LNCAP (cell line): ENCODE measurements around the gene NCF2.

ENCODE experiments used
- CTCF ChIP-seq: fragments of 450-650 bp; IDR thresholded peaks from 2 replicates; pipeline ENCODE4 v1.5.1; 2017; ENCODE audit warnings: mild to moderate bottlenecking

NCF2 gene

DNA sequence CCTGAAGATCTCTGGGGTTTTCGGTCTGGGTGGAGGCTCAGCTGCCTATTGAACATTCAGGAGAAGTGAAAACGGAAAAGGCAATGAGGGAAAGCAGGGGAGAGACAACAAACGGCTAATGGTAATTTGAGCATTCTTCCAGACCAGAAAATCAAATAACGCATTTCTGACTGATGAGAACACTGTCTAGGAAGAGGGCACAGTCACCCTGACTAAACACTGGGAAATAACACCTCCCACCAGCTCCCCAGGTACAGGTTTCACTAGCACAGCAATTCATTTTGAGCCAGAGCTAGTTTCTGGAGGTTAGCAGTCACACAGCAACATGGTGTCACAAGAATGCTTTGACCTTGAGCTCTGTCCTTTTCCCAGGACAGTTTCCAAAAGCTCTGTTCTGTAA, 21.1 kb downstream of the NCF2 start:
- no peak for TF ChIP-seq CTCF

DNA sequence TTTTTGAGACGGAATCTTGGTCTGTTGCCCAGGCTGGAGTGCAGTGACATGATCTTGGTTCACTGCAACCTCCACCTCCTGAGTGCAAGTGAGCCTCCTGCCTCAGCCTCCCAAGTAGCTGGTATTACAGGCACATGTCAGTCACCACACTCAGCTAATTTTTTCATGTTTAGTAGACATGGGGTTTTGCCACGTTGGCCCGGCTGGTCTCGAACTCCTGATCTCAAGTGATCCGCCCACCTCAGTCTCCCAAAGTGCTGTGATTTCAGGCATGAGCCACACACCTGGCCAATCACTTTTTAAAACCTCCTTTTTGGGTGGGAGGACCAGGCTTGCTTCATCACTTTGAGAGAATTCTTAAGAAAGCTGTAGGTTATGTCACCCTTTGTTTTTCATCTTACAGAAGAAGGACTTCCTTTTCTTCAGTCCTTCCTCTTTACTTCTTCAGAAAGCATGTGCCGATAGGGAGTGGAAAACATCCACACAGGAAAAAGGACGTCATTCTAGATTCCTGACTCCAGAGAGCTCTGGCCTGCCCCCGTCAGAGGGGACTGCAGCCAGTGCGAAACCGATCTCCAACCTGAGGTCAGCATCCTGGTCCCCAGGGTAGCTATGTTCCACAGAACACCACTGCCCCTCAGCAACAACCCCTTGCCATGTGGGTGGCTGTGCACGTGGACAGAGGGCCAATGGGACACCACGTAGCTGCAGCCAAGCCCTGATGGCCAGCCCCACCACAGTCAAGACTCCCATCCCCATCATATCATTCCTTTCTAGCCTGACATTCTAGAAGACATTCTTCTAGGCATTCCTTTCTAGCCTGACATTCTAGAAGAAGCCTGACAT, 21.9 kb downstream of the NCF2 start:
- no peak for TF ChIP-seq CTCF

DNA sequence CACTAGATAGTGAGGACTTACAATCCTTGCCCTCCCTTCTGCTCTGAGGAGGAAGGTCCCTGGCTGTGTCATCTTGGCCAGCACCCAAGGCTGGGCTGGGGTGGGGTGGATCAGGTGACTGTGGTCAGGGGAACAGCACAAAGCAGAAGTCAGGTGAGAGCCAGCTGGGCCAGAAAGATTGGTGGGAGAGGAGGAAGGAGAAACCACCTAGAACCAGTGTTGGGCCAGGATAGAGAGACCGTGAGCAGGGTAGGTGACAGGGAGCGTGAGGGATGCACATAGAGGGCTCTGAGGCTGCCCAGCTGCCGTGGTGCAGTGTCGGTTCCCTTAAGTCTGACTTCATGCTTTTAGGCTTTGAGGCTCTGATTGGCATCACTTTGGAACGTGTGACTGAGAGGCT, 22.7 kb downstream of the NCF2 start:
- TF ChIP-seq CTCF: no peak

DNA sequence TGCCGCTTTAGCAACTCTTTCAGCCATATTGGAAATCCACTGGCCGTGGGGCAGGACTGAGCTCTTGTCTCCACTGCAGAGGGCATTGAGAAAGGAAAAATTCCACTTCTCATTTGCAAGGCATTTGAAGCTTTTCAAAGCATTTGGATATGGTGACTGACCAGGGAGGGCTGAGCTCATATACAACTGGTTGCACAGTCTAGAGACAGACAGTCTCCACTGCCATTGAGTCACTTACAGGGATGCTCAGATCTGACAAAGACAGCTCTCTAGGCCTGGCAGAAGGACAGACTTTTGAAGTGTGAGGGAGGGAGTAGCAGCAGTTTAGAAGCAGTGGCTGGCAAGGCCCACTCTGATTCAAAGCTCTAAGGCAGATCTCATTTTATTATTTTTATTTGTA, 24.2 kb downstream of the NCF2 start:
- TF ChIP-seq CTCF: no peak

GRCh38 chr1:183565261-183565660, 25.0 kb downstream of the NCF2 start:
- no peak for TF ChIP-seq CTCF

- no peak for TF ChIP-seq CTCF
Measured at GRCh38 chr1:183562701-183563100, 27.6 kb downstream of the NCF2 start.

GRCh38 chr1:183559061-183559460, 31.2 kb downstream of the NCF2 start:
- no peak for TF ChIP-seq CTCF

- TF ChIP-seq CTCF: no peak
Measured at GRCh38 chr1:183554577-183554976, 35.7 kb downstream of the NCF2 start.
